Keratinocyte (primary cell): ENCODE measurements around the gene JADE2.

Experiments used
- CTCF ChIP-seq, 3 experiments: IDR thresholded peaks in 1 of 3; conservative IDR thresholded peaks in 1 of 3; optimal IDR thresholded peaks in 1 of 3; 2 replicates in 2 of 3; 3 replicates in 1 of 3; pipeline versions ENCODE3 to v1.5.1; 2011; ENCODE audit warnings: low read length in 3 of 3, mild to moderate bottlenecking in 3 of 3, moderate library complexity in 2 of 3, control low read depth in 1 of 3, inconsistent platforms in 1 of 3; ENCODE audit not compliant: insufficient read depth in 2 of 3; ENCODE audit errors: extremely low read depth in 1 of 3
- EZH2 ChIP-seq: IDR thresholded peaks from one replicate; pipeline ENCODE4 v1.6.1; 2012; ENCODE audit warnings: inconsistent platforms, mild to moderate bottlenecking, low read length, moderate library complexity

- TF ChIP-seq EZH2 (no peak), CTCF (optimal IDR thresholded peaks at IDR 0.05 in 1 of 3, IDR thresholded peaks at IDR 0.05 in 1 of 3, conservative IDR thresholded peaks at IDR 0.05 in 1 of 3; ENCODE audit: extremely low read depth in 1 of 3, insufficient read depth in 2 of 3, low read length in 3 of 3) (no peak)
These were observed 9.7 kb upstream of the JADE2 start for GRCh38 chr5:134515801-134516200.
